Measurements from ENCODE around the gene LNX2.

The LNX2 gene

DNA sequence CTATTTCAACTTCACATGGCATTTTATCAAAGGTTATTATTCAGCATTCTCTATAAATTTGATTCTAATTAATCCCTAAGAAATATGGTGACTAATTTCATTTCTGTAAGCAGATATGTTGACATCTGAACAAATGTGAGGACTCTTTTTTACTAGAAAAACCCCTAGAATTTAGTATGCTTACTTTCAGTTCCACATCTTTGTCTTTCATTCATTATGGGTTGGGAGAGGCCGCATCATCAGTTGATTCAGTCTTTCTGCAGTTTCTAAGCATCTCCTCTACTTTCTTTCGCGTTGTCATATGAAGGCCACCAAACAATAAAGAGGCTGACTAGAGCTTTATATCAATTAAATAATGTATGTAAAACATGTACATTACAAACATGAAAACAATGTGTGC lies 114.5 kb downstream of the LNX2 start:
- no peak for DNase-seq (ENCODE audit: low read depth, low spot score)

DNA sequence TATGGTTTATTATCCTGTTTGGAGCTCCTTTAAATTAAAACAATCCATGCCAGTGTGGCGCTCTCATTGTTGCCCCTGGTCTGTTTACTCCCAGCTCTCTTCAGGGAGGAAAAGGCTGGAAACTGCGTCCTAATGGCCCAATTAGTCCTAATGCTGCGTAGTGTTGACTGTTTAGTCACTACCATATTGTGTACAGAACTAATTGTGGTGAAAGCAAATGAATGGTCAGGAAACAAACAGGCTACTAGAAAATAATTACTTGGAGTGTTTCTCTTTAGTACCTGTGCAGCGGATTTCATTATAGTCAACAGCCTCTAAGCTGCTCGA lies 115.5 kb downstream of the LNX2 start:
- no peak for DNase-seq (ENCODE audit: low read depth, low spot score)

DNA sequence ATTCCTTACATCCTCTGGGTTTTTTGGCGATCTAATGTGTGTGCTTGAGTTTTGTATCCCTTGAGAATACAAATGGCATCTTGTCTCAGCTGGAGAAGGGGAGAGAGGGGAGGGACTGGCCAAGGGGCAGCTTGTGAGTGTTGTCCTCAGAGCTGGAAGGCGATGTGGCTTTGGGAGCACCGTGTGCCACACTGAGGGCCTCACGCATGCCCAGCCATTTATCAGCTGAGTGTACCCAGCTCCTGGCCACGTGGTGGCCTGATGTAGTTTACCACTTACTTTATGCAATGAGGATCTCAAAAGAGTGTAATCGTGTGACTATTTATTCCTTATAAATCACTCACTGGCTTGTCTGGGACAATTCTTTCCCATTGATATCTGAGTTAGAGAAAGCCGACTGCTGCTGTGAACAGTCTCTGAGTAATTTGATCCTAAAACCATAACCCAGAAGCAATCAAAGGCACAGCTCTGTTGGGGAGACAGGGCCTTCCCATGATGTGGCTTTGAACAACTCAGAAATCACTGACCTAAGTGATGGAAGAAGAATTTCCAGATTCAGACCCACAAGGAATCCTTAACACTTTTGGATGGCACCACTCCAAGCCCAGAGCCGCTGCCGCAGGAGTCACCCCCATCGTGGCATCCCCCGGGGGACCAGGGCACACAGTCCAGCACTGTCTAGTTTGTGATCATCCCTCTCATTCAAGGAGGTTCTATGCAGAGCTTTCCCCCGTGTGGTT lies 116.0 kb downstream of the LNX2 start:
- DNase-seq (ENCODE audit: low read depth, low spot score): no peak

DNA sequence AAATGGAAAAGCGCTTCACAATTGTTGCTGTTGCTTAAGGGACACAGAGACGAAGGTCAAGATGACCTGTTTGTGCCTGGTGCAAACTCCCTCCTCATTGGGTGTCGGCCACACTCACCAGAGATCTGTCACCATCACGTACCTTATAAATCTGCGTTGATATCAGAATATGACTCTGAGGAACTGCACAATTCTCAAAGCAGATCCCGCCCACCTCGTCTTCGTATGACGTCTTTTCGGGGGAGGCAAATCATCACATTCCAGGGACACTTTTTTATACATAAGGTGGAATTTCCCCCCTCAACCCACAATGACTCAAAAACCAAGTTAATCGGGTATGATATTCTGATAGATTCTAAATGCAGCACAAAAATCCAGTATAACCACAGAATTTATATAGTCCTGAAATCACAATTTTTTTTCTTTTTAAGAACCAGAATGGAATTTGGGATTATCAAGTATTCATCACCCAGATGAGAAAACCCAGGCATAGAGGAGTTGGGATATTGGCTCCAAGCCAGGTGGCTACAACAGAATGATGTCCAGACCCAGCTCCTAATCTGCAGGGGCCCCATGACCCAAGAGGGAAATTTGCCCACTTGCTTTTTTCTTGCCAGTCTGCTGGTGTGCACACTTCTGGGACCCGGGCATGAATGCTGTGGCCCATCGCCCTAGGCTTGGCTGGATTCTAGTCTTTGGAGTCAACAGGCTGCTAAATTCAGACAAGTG lies 119.4 kb downstream of the LNX2 start:
- no peak for DNase-seq (ENCODE audit: low read depth, low spot score)

DNA sequence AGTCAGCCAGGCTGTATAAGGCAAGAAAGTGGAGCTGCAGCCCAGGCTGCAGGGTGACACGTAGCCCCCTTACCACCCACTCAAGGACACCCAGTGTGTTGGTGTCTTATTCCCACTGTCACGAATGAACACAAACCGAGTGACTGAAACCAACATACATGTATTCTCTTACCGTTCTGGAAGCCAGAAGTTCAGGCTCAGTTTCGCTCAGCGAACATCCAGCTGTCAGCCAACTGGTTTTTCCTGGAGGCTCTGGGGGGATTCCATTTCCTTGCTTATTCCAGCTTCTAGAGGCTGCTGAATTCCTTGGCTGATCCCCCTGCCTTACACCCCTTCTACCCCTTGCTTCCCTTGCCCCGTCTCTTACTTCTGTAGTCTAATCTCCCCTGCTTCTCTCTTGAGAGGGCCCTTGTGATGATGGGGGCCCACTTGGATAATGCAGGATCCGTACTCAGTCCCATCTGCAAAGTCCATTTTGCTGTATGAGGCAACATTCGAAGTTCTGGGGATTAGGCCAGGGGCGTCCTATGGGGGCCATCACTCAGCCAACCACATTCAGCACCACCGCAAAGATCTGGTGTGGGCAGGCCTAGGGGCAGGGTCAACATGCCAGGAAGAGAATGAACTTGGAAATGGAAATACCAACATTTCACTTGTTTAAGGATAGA lies 122.6 kb downstream of the LNX2 start:
- DNase-seq (ENCODE audit: low read depth, low spot score): no peak

DNA sequence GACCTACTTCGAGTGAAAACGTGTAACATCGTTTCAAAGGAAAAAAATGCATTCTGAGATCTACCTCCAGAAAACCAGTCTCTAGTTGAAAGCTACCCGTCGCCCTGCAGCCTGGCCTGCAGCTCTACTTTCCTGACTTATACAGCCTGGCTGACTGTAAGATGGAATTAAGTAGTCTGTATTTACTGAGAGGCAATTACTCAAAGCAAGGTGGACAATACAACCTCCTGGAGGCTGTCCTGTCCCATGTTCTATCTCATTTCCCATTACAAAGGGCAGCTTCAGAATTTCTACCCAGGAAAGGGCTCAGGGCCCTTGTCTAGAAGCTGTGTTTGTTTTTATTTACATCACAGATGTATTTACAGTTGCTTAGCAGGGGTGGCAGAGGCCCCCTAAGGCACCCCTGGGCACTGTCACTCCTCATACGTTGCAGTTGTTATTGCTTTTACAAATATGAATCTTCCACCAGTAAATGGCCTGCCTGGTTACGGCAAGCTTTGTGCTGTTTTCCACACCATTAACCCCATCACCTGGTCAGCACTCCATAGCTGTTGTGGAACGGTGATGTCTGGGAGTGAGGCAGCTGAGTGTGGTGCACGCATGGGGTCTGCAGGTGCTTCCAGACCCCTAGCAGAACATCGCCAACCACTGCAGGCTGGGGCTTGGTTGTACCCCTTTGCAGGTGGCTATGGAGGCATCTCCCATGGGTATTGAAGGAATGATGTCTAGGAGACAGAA lies 123.6 kb downstream of the LNX2 start:
- DNase-seq (ENCODE audit: low read depth, low spot score): no peak

DNA sequence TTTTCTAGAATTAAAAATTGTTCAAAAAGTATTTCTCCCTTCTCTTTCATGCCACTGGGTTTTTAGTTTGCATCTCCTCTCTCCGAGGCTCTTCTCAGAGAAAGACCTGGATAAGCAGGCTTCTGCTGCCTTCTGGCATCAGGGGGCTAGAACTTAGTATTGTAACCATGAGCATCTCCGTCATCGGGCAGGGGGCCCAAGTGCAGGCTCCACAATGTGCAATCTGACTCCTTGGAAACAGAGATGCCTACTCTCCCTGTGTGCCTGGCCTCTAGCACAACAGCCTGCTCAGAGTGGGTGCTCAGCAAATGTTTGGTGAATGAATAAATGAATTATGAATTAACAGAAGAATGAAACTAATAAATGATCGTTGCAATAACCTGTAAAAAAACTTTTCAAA lies 124.3 kb downstream of the LNX2 start:
- DNase-seq (ENCODE audit: low read depth, low spot score): no peak
